Measurements from ENCODE around the gene PGAP6.
"Not testable (repeated sequence)": the region's sequence is repeated elsewhere in the genome, so short reads cannot be mapped to it uniquely, and the experiment has no call there.

PGAP6 gene

GRCh38 chr16:387761-388666, 6.2 kb upstream of the PGAP6 start:
- DNase-seq (ENCODE audit: low read depth); in situ Hi-C loops (cut with HindIII; ENCODE audit: low sequenced_read_pairs); H3K4me3 ChIP-seq (ENCODE audit: low read depth, low read length): not testable (repeated sequence)
- TF ChIP-seq CTCF (IDR thresholded peaks at IDR 0.05; ENCODE audit: low read depth, low read length, missing control alignments) = peak; percentile 22

DNA sequence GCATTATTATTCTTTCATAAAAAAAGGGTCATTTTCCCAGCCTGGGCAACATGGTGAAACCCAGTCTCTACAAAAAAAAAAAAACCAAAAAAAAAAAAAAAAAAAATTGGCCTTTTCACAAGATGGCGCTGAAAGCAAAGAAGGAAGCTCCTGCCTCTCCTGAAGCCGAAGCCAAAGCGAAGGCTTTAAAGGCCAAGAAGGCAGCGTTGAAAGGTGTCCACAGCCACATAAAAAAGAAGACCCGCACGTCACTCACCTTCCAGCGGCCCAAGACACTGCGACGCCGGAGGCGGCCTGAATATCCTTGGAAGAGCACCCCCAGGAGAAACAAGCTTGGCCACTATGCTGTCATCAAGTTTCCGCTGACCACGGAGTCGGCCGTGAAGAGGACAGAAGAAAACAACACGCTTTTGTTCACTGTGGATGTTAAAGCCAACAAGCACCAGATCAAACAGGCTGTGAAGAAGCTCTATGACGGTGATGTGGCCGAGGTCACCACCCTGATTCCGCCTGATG, 4.9 kb upstream of the PGAP6 start:
- DNase-seq (ENCODE audit: low read depth) = no peak
- TF ChIP-seq CTCF (IDR thresholded peaks at IDR 0.05; ENCODE audit: low read depth, low read length, missing control alignments) = no peak
- in situ Hi-C loops (cut with HindIII; ENCODE audit: low sequenced_read_pairs) = no loop called here
- H3K4me3 ChIP-seq (ENCODE audit: low read depth, low read length) = no peak overlapping the region

DNA sequence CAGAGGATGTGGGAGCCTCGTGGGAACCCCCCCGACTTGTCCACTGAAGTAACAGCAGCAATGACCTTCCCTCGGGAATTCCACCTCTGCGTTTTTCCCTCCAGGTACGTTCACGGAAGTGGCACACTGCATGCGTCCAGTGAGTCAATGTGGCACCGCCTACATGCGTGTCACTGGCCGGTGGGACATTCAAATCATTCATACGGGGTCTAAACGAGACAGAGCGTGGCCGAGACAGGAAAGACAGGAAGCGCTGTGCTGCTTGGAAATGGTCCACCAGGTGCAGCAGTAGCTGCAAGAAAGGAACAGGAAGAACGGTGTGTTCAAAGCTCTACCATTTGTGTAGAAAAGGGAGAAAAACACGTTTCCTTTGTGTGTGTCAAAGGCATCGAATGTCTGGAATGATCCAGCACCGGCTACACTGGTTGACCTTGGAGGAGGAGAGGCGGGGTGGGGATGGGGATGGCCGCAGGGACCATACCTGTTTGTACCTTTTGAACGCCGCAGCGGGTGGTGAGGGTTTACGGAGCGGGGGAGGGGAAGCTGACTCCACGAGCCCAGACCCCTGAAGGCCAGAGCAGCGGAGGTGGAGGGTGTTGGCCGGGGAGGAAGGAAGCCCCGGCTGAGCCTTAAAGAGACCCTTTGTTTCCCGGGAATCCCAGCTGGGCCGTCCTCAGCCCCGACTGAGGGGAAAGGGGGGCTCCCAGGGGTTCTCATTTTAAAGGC, 1.7 kb upstream of the PGAP6 start:
- in situ Hi-C loops (cut with HindIII; ENCODE audit: low sequenced_read_pairs) = no loop called here
- no peak for DNase-seq (ENCODE audit: low read depth)
- no peak overlapping the region for H3K4me3 ChIP-seq (ENCODE audit: low read depth, low read length)
- no peak for TF ChIP-seq CTCF (IDR thresholded peaks at IDR 0.05; ENCODE audit: low read depth, low read length, missing control alignments)

GRCh38 chr16:381012-381788, 578 bp downstream of the PGAP6 start:
- peak overlapping the region; percentile 81 for H3K4me3 ChIP-seq (ENCODE audit: low read depth, low read length)
- in situ Hi-C loops (cut with HindIII; ENCODE audit: low sequenced_read_pairs) = no loop called here
- TF ChIP-seq CTCF (IDR thresholded peaks at IDR 0.05; ENCODE audit: low read depth, low read length, missing control alignments) = no peak
- DNase-seq (ENCODE audit: low read depth) = no peak

DNA sequence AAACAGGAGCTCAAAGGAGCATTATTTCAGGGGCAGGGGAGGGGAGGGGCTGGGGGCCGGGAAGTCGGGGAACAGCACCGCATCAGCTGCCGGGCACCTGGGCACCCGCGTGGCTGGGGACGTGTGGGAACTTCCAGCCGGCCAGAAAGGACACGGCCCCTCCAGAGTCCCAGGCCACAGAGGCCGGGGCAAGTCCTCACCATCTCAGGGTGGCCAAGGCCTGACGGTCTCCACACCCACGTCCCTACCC, 1.1 kb downstream of the PGAP6 start:
- TF ChIP-seq CTCF (IDR thresholded peaks at IDR 0.05; ENCODE audit: low read depth, low read length, missing control alignments) = no peak
- H3K4me3 ChIP-seq (ENCODE audit: low read depth, low read length) = peak overlapping the region; percentile 81
- in situ Hi-C loops (cut with HindIII; ENCODE audit: low sequenced_read_pairs) = no loop called here
- DNase-seq (ENCODE audit: low read depth) = no peak
